Heart right ventricle (tissue), 16 donors: ENCODE results near the gene GBGT1. TPM values are rescaled to one million over a fixed set of nuclear protein-coding genes. Genes with fewer than 3 reads are reported as not detected.

Experiments
- ATAC-seq, 8 donors: fragments of 200-7000 bp; cut with Tn5 transposase; one replicate each; pipeline ENCODE4 v1.9.1; 2020; ENCODE audit warnings: mild to moderate bottlenecking in 8 of 8, moderate library complexity in 8 of 8, moderate number of reproducible peaks in 1 of 8
- DNase-seq, 2 donors: peaks; one replicate each; pipeline ENCODE4 v3.0.0-alpha.2; 2020
- H3K27ac ChIP-seq, 10 donors: fragments of 200-600 bp; sonication (generic) in 2 of 10; one replicate each; pipeline versions ENCODE4 v1.5.0 to v1.8.0; 2020 to 2022; ENCODE audit warnings: mild to moderate bottlenecking in 3 of 10
- H3K27me3 ChIP-seq, 7 donors: fragments of 200-600 bp; one replicate each; pipeline ENCODE4 v1.8.0; 2021 to 2022; ENCODE audit warnings: mild to moderate bottlenecking in 2 of 7
- H3K36me3 ChIP-seq, 9 donors: fragments of 200-600 bp; sonication (generic) in 1 of 9; one replicate each; pipeline versions ENCODE4 v1.5.0 to v1.8.0; 2020 to 2022; ENCODE audit warnings: mild to moderate bottlenecking in 2 of 9
- H3K4me1 ChIP-seq, 9 donors: fragments of 200-600 bp; sonication (generic) in 1 of 9; one replicate each; pipeline versions ENCODE4 v1.5.0 to v1.8.0; 2020 to 2022; ENCODE audit warnings: mild to moderate bottlenecking in 4 of 9
- H3K4me3 ChIP-seq, 10 donors: fragments of 200-600 bp; sonication (generic) in 2 of 10; one replicate each; pipeline versions ENCODE4 v1.5.0 to v1.8.0; 2020 to 2022; ENCODE audit warnings: mild to moderate bottlenecking in 7 of 10, moderate library complexity in 2 of 10
- H3K9me3 ChIP-seq, 11 donors: fragments of 200-600 bp in 10 of 11; sonication (generic) in 2 of 11; one replicate each; pipeline versions ENCODE4 v1.5.0 to v1.8.0; 2013 to 2022; ENCODE audit warnings: mild to moderate bottlenecking in 2 of 11, control low read depth in 1 of 11, moderate library complexity in 1 of 11
- CTCF ChIP-seq, 9 donors: fragments of 200-600 bp; sonication (generic) in 2 of 9; IDR thresholded peaks; one replicate each; pipeline versions ENCODE4 v1.5.0 to v1.8.0; 2021 to 2022; ENCODE audit warnings: antibody characterized with exemption in 9 of 9, mild to moderate bottlenecking in 5 of 9, moderate library complexity in 1 of 9
- WGBS, 2 donors: extraction: QIAGEN DNeasy Blood & Tissue Kit; methylation state at CpG; one replicate each; pipeline ENCODE4 v1.1.7; 2013; ENCODE audit warnings: inconsistent platforms in 1 of 2; 5-methylcytosine and 5-hydroxymethylcytosine counted together
- intact Hi-C, 10 donors: fragments of 100-400 bp; cut with DNase I; formaldehyde crosslinking; loops; one replicate each; pipeline versions ENCODE4 v1.11.1 to v1.14.2; 2022
- polyA plus RNA-seq, 2 donors: library from polyadenylated mRNA; stranded (reverse); fragments of 200-250 nt; gene quantifications; one replicate each; pipeline ENCODE4 v1.2.3, GENCODE V29; 2013
- total RNA-seq, 10 donors: library from RNA; stranded (reverse); fragmentation: NEBNext Ultra II Directional in 3 of 10; extraction: Animal tissue kit (Norgen Biotek cat#: 25700) in 3 of 10; gene quantifications; one replicate each; pipeline versions ENCODE4 v1.2.1 to v1.2.4, GENCODE V29; 2021 to 2023
- donor health status: Arrhythmogenic right ventricular cardiomyopathy.
- donor health status: ischemic (EF 13 %, LVEDD 7.1; RV severe dilation, severe dysfunction).
- donor health status: healthy with polysubstance abuse.
- donor health status: DM: no; HTN: yes; CAD: no.
- donor health status: DM: no; HTN: no; CAD: no.
- donor health status: ischemic (EF 25% LVEDD 6.9; RV normal size, moderate dysfunction).
- donor health status: ischemic (EF 25% LVEDD 5.7; RV mildly dilated, moderate dysfunction).
- donor health status: healthy.
- donor health status: DM: yes; HTN: yes; CAD: no.
- donor health status: Ischemic cardiomyopathy.
- donor health status: ischemic (EF 35%, LVEDD 5.7; RV mildly dilated, moderate dysfunction).
- donor health status: nonischemic (EF 11% LVEDD 7.7; RV severe dilation, severe dysfunction).
- donor health status: DM: yes; HTN: yes; CAD: no.
- donor health status: PGD.
- donor health status: ischemic (EF 29% LVEDD 5.4; RV normal size, mild dysfunction).
- donor health status: nonischemic (EF 23%, LVEDD 6.1; RV moderate dilation, normal function).

Gene GBGT1
- total and polyA plus RNA-seq, 12 donors = 2.5 to 14.7 (median 6.6) TPM

- peaks cover 0 to 33% (median 0%) of the 10 kb centered on the region in 9 donors for H3K36me3 ChIP-seq
- peak; percentile 47 to 87 (median 71) for TF ChIP-seq CTCF (IDR thresholded peaks at IDR 0.05)
- no peaks in the 10 kb centered on the region for H3K9me3 ChIP-seq
- WGBS, 2 donors = 62 to 71% methylated on average over 9 of the region's 9 CpGs
- no peak overlapping the region for H3K4me3 ChIP-seq
- DNase-seq = peak; percentile 59 to 67
- H3K27ac ChIP-seq = peak overlapping the region in 1 of 10 donors; percentile 45
- peaks cover 0 to 16% (median 0%) of the 10 kb centered on the region in 7 donors for H3K27me3 ChIP-seq
- peaks cover 0 to 43% (median 26%) of the 10 kb centered on the region in 9 donors for H3K4me1 ChIP-seq
- intact Hi-C loops = no loop called here
- peak; percentile 43 to 80 (median 65) for ATAC-seq
Observed at GRCh38 chr9:133160742-133161546, 2.8 kb downstream of the GBGT1 start.

- WGBS, 2 donors = 89 to 90% methylated on average over 3 of the region's 3 CpGs
- no peak overlapping the region for H3K27ac ChIP-seq
- peaks cover 0 to 15% (median 0%) of the 10 kb centered on the region in 7 donors for H3K27me3 ChIP-seq
- peaks cover 0 to 31% (median 22%) of the 10 kb centered on the region in 9 donors for H3K4me1 ChIP-seq
- no peak for TF ChIP-seq CTCF (IDR thresholded peaks at IDR 0.05)
- H3K9me3 ChIP-seq = no peaks in the 10 kb centered on the region
- DNase-seq (no peak), ATAC-seq (no peak)
- H3K36me3 ChIP-seq = peaks cover 0 to 53% (median 0%) of the 10 kb centered on the region in 9 donors
- no peak overlapping the region for H3K4me3 ChIP-seq
- intact Hi-C loops = no loop called here
Observed at GRCh38 chr9:133158695-133159094, 5.0 kb downstream of the GBGT1 start.

GRCh38 chr9:133155156-133155555 is 8.6 kb downstream of the GBGT1 start:
- 79 to 88% methylated on average over 9 of the region's 9 CpGs for WGBS, 2 donors

More at GRCh38 chr9:133155156-133155555, 8.6 kb downstream of the GBGT1 start:
- Histone ChIP-seq H3K36me3 (peaks cover 0 to 50% (median 0%) of the 10 kb centered on the region in 9 donors), H3K9me3 (no peaks in the 10 kb centered on the region), H3K27ac (no peak overlapping the region), H3K27me3 (no peaks in the 10 kb centered on the region), H3K4me3 (no peak overlapping the region), H3K4me1 (peaks cover 0 to 4% (median 0%) of the 10 kb centered on the region in 9 donors)
- no peak for DNase-seq
- intact Hi-C loops = no loop called here
- ATAC-seq = no peak
- no peak for TF ChIP-seq CTCF (IDR thresholded peaks at IDR 0.05)
